ENCODE measurements around the gene TRABD2B.

TRABD2B gene

DNA sequence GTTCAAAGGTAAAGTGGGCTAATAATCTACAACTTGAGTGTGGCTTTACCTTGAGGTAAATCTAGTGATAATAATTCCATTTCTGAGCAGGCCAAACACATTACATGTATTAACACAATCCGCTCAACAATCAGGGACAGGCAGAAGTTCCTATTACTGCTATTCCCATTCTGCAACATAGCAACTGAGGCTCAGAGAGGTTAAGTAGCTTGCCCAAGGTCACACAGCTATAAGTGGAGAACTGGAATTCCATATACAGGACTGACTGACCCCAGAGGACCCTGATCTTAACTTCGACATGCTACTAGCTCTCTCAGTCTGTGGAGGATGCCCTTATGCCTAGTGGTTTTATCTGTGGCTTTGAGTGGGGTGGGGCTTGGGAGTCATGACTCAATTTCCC is 110.1 kb downstream of the TRABD2B start:
- Histone ChIP-seq H3K27ac (ENCODE audit: extremely low read depth, low read depth, low read length) (no peak overlapping the region), H3K9me3 (ENCODE audit: control insufficient read depth, insufficient read depth, low read depth, low read length) (no peaks in the 10 kb centered on the region), H3K36me3 (ENCODE audit: control insufficient read depth in 2 of 2, insufficient read depth in 1 of 2, low read length in 2 of 2) (no peaks in the 10 kb centered on the region), H3K4me1 (ENCODE audit: control insufficient read depth, insufficient read depth, low read length) (no peaks in the 10 kb centered on the region), H3K4me3 (ENCODE audit: low read depth, low read length) (no peak overlapping the region)
- CTCF ChIA-PET, result interaction anchor here (0.6 kb wide), 1 partner anchor 127 kb away, joined by 4 read pairs; no protein-coding TSS in a partner anchor
- POLR2A ChIA-PET, result no interaction called here
- TF ChIP-seq ZNF132 (tag by site-specific recombination; IDR thresholded peaks at IDR 0.05; ENCODE audit: borderline replicate concordance) (no peak), HIC1 (tag by site-specific recombination; IDR thresholded peaks at IDR 0.05) (no peak), INSM2 (tag by site-specific recombination; IDR thresholded peaks at IDR 0.05) (no peak), ZNF768 (tag by site-specific recombination; IDR thresholded peaks at IDR 0.05) (peak; percentile 28; the same call in 1 of the 2 replicates), ZNF707 (tag by site-specific recombination; IDR thresholded peaks at IDR 0.05) (no peak)

DNA sequence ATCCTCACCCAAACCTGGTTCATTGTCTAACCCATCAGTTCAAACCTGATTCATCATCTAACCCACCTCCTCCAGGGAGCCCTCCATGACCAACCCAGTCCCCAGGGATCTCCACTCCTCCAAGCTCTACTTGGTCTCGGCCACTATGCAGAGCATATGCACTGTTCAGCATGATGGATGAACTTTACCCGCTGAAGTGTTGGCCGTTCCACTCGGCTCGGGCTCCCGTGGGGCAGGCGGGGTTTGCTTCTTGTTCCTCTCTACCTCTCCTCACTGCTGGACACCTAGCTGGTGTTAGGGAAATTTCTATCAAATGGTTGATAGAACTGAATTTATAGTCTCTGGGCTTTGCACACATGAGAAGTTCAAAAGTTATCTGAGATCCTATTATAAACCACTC is 111.0 kb downstream of the TRABD2B start:
- Histone ChIP-seq H3K4me1 (ENCODE audit: control insufficient read depth, insufficient read depth, low read length) (no peaks in the 10 kb centered on the region), H3K36me3 (ENCODE audit: control insufficient read depth in 2 of 2, insufficient read depth in 1 of 2, low read length in 2 of 2) (no peaks in the 10 kb centered on the region), H3K27ac (ENCODE audit: extremely low read depth, low read depth, low read length) (no peak overlapping the region), H3K9me3 (ENCODE audit: control insufficient read depth, insufficient read depth, low read depth, low read length) (no peaks in the 10 kb centered on the region), H3K4me3 (ENCODE audit: low read depth, low read length) (no peak overlapping the region)
- CTCF ChIA-PET, result no interaction called here
- TF ChIP-seq PRDM10 (tag by site-specific recombination; IDR thresholded peaks at IDR 0.05) (no peak), ZNF621 (tag by site-specific recombination; IDR thresholded peaks at IDR 0.05) (no peak), ZNF664 (tag by site-specific recombination; IDR thresholded peaks at IDR 0.05) (0 out of 2 replicates have a peak, but pooled peaks have one; percentile 12)
- POLR2A ChIA-PET, result no interaction called here

- CTCF ChIA-PET, result interaction anchor here (1.1 to 1.4 kb wide), 3 partner anchors 12 to 321 kb away, joined by 4 read pairs; no protein-coding TSS in a partner anchor
Measured at GRCh38 chr1:47885062-47885830, 111.9 kb downstream of the TRABD2B start.

More at GRCh38 chr1:47885062-47885830, 111.9 kb downstream of the TRABD2B start:
- TF ChIP-seq ZNF521 (tag by site-specific recombination; IDR thresholded peaks at IDR 0.05) (no peak), ZFP3 (tag by site-specific recombination; IDR thresholded peaks at IDR 0.05; ENCODE audit: low read depth) (peak; percentile 62; the same call in 1 of the 2 replicates), ZNF791 (tag by site-specific recombination; IDR thresholded peaks at IDR 0.05) (no peak), ZNF664 (tag by site-specific recombination; IDR thresholded peaks at IDR 0.05) (no peak), SCRT1 (tag by site-specific recombination; IDR thresholded peaks at IDR 0.05; ENCODE audit: borderline replicate concordance) (no peak)
- TF ChIP-seq, protein P1, sequence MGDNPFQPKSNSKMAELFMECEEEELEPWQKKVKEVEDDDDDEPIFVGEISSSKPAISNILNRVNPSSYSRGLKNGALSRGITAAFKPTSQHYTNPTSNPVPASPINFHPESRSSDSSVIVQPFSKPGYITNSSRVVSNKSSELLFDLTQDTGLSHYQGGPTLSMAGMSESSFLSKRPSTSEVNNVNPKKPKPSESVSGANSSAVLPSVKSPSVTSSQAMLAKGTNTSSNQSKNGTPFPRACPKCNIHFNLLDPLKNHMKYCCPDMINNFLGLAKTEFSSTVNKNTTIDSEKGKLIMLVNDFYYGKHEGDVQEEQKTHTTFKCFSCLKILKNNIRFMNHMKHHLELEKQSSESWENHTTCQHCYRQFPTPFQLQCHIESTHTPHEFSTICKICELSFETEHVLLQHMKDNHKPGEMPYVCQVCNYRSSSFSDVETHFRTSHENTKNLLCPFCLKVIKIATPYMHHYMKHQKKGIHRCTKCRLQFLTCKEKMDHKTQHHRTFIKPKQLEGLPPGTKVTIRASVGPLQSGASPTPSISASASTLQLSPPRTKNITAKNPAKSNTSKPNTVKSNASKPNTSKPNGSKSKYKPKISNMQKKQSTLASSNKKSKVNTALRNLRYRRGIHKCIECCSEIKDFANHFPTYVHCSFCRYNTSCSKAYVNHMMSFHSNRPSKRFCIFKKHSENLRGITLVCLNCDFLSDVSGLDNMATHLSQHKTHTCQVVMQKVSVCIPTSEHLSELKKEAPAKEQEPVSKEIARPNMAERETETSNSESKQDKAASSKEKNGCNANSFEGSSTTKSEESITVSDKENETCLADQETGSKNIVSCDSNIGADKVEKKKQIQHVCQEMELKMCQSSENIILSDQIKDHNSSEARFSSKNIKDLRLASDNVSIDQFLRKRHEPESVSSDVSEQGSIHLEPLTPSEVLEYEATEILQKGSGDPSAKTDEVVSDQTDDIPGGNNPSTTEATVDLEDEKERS (tag by site-specific recombination; IDR thresholded peaks at IDR 0.05), result no peak
- no peak overlapping the region for H3K27ac ChIP-seq (ENCODE audit: extremely low read depth, low read depth, low read length)
- H3K36me3 ChIP-seq (ENCODE audit: control insufficient read depth in 2 of 2, insufficient read depth in 1 of 2, low read length in 2 of 2), result no peaks in the 10 kb centered on the region
- H3K4me3 ChIP-seq (ENCODE audit: low read depth, low read length), result no peak overlapping the region
- POLR2A ChIA-PET, result no interaction called here
- no peaks in the 10 kb centered on the region for H3K4me1 ChIP-seq (ENCODE audit: control insufficient read depth, insufficient read depth, low read length)
- no peaks in the 10 kb centered on the region for H3K9me3 ChIP-seq (ENCODE audit: control insufficient read depth, insufficient read depth, low read depth, low read length)
